NCI-H345 (cell line): ENCODE results near the gene ZSCAN22.
A peak's percentile ranks its signal among the peaks of the same experiment; 100 is the strongest.
"Not testable (repeated sequence)": the region's sequence is repeated elsewhere in the genome, so short reads cannot be mapped to it uniquely, and the experiment has no call there.

Source experiments
- DNase-seq: peaks from one replicate; lab custom pipeline; 2025; lab: John Stamatoyannopoulos, UW

The ZSCAN22 gene

DNA sequence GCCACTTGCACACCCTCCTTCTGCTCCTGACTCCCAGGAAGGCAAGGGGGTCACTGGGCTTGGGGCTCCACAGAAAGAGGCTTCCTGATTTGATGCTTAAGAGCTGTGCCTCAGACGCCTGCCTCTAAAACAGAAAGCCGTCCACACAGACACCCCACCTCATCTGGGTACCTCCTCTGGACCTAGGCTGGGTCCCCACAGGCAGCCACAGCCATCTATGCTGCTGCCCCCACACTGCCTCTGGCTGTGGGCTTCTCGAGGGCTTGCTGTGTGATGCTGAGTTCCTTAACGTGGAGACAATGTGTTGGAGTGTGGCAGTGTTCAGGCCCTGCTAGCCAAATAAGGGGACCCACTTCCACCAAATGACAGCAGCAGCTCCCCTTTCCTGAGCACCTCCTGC is 8.5 kb upstream of the ZSCAN22 start:
- DNase-seq = no peak

DNA sequence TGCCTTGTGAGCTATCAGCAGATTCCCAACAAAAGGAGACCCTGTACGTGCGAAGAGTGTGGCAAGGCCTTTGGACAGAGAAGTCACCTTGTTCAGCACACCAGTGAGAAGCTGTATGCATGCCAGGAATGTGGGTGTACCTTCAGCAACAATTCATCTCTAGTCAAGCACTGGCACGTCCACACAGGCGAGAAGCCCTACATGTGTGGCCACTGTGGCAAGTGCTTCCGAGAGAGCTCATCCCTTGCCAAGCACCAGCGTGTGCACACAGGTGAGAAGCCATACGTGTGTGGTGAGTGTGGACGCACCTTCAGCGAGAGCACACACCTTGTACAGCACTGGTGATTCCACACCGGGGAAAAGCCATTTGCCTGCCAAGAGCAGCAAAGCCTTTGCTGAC is 7.6 kb upstream of the ZSCAN22 start:
- DNase-seq = no peak

DNA sequence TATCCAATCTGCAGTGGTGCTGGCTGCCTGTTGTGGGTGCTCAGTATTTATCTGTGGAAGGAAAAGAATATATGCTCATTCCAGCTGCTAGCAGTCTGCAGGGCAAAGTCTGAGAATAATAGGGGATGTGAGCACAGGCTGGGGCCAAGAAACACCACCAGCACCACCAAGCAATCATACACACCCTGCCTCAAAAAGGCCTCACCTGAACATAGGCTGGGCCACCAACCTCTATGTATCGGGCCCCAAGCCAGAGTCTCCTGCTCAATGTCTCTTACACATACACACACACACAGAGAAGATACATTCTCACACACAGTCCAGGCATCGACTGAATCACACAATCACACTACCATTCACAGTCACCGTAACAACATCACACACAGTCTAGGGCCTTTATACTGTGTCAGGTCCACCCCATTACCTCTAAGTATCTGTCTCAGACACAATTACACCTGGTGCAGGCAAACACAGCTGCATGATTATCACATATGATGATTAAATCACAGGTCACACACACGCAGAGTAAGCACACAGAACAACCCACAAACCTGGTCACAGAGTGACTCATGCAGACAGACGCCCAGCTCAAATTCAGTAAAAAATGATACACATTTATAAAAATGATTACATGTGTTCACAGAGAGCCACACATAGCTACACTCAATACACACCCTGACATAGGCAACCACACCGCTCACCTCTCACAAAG is 1.3 kb upstream of the ZSCAN22 start:
- no peak for DNase-seq

DNA sequence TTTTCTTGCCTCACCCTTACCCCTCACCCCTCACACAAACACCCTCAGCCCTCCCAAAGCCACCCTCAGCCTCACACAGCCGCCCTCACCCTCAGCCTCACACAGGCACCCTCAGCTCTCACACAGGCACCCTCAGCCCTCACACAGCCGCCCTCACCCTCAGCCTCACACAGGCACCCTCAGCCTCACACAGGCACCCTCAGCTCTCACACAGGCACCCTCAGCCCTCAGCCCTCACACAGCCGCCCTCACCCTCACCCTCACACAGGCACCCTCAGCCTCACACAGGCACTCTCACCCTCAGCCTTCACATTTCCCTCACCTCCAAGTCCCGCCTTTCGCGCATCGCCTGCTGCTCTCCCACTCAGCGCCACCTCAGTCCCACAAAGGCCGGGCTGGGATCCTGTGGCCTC is 287 bp upstream of the ZSCAN22 start:
- no peak for DNase-seq

DNA sequence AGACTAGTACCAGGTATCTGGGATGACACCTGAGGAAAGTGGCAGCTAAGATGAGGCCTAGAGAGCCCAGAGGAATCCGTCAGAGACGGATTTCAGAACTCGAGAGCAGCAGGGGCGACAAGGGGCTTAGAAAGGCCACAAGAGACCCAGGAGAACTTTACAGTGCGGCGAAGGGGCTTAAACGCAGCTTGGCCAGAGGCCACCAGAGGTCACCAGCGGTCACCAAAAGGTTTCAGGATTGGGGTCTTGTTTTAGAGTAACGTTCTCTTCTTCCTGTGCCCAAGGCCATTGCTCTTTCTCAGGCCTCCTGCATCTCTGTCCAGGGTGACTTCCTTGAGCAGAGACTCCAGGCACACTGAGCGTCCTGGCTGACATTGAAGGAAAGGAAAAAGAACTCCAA is 2.2 kb downstream of the ZSCAN22 start:
- no peak for DNase-seq

DNA sequence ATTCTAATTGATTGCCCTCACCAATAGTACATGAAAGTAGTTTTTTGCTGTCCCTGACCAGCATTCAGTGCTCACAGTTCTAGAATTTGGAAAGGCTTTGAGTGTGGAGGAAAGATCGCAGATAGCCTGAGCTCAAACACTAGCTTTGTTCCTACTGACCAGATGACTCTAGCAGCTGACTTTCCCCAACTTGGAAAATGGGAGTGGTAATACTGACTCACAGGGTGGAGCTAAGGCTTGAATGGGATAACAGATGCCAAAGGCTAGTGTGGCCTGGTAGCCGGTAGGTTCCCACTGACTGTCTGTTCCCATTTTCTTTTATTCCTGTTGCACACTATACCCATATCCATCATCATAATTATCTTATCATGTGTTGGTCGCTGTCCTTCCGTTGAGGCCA is 3.7 kb downstream of the ZSCAN22 start:
- DNase-seq = no peak

DNA sequence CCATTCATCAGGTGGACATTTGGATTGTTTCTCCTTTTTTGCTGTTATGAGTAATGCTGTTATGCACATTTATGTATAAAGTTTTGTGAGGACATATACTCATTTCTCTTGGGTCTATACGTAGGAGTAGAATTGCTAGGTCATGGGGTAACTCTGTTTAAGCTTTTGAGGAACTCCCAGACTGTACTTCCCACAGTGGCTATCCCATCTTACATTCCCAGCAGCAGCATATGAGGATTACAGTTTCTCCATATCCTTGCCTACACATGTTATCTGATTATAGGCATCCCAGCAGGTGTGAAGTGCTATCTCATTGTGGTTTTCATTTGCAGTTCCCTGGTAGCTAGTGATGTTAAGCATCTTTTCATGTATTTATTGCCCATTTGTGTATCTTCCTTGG is 5.9 kb downstream of the ZSCAN22 start:
- DNase-seq = no peak

DNA sequence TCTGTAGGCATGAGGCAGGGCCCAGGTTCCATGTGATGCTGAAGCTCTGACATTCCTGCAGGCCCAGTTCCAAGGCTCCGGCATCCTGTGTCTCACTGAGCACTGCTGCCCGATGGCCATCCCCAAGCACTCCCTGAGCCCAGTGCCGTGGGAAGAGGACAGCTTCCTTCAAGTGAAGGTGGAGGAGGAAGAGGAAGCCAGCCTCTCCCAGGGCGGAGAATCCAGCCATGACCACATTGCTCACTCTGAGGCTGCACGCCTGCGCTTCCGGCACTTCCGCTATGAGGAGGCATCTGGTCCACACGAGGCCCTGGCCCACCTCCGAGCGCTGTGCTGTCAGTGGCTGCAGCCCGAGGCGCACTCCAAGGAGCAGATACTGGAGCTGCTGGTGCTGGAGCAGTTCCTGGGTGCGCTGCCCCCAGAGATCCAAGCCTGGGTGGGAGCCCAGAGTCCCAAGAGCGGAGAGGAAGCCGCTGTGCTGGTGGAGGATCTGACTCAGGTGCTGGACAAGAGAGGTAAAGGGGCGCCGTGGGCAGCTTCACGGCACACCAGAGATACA is 8.0 kb downstream of the ZSCAN22 start:
- no peak for DNase-seq

DNA sequence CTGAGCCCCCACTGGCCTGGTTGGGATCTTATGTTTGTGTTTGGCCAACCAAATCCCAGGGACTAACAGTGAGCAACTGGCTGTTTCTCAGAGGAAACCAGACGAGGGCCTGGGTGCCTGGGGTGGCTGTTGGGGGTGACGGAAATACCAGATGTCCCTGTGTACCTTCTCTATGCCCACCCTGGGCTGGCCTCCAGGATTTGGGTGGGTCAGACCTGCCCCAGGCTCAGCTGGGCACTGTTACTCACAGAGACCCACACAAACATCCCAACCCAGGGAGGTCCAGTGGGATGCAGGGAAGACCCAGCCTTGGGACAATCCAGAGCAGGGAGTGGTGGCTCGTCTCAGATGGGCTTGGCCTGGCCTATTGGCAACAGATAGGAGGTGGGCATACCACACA is 8.8 kb downstream of the ZSCAN22 start:
- no peak for DNase-seq

DNA sequence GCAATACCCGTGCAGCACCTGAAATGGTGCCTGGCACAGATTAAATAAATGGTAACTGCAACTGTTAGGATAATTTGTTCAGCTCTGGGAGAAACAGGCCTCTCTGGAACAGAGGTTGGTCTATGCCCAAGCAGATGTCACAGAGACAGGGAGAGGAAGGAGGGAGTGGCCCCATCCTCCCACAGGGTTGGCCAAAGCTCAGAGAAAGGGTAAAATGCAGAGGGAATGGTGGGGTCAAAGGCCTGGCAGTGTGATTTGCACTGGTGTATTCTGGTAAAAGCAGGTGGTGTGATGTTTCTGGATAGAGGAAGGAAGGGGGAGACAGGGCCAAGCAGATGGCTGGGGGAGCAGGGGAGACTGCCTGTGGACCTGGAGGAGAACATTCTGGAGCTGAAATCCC is 9.4 kb downstream of the ZSCAN22 start:
- DNase-seq = no peak

DNA sequence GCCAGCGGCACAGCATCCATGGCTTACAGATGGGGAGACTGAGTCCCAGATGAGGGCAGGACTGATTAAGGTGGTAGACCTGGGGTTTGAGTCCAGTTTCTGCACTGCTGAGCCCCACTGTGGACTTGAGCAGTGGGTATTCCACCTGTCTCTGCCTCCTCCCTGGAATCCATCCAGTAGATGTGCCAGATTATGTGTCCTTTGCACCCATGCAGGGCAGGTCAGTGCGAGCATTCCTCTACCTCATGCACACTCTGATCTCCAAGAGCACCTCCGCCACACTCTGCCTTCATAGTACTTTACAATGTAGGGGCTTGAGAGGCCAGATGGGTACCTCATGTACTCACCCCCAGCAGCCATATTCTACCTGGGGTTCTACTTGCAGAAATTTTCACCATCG is 10.0 kb downstream of the ZSCAN22 start:
- no peak for DNase-seq

DNA sequence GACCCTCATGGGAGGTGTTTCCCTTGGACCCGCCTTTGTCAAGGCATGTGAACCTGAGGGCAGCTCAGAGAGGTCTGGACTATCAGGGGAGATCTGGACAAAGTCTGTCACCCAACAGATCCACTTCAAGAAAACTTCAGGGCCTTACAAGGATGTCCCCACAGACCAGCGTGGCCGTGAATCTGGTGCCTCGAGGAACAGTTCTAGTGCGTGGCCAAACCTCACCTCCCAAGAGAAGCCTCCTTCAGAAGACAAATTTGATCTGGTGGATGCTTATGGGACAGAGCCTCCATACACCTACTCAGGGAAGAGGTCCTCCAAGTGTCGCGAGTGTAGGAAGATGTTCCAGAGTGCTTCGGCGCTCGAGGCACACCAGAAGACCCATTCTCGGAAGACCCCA is 11.5 kb downstream of the ZSCAN22 start:
- no peak for DNase-seq

DNA sequence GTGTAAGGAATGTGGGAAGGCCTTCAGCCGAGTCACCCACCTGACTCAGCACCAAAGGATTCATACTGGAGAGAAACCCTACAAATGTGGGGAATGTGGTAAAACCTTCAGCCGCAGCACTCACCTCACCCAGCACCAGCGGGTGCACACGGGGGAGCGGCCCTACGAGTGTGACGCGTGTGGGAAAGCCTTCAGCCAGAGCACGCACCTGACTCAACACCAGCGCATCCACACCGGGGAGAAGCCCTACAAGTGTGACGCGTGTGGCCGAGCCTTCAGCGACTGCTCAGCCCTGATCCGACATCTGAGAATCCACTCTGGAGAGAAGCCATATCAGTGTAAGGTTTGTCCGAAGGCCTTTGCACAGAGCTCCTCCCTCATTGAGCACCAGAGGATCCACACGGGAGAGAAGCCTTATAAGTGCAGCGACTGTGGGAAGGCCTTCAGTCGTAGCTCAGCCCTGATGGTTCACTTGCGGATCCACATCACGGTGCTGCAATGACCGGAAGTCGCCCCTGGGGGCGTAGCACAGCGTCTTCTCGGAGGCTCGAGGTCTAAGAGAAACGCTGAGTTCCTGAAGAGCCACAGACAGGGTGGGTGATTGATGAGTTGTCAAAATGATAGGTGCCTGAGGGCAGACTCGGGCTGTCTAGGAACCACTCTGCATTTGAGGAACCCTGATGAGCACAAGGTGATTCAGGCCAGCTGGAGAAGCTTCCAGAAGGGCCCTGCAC is 12.2 kb downstream of the ZSCAN22 start:
- no peak for DNase-seq

DNA sequence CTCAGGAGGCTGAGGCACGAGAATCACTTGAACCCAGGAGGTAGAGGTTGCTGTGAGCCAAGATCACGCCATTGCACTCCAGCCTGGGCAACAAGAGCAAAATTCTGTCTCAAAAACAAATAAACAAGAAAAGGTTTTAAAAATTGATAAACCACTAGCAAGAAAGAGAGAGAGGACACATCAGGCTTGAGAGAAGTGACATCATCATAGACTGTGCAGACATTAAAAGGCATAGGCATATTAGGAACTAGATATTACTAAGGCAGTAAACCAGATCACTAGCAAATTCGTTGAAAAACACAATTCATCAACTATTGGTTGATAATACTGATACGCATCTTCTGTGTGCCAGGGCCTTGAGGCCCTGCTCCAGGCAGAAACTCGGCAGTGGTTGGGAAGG is 18.8 kb downstream of the ZSCAN22 start:
- DNase-seq = no peak

DNA sequence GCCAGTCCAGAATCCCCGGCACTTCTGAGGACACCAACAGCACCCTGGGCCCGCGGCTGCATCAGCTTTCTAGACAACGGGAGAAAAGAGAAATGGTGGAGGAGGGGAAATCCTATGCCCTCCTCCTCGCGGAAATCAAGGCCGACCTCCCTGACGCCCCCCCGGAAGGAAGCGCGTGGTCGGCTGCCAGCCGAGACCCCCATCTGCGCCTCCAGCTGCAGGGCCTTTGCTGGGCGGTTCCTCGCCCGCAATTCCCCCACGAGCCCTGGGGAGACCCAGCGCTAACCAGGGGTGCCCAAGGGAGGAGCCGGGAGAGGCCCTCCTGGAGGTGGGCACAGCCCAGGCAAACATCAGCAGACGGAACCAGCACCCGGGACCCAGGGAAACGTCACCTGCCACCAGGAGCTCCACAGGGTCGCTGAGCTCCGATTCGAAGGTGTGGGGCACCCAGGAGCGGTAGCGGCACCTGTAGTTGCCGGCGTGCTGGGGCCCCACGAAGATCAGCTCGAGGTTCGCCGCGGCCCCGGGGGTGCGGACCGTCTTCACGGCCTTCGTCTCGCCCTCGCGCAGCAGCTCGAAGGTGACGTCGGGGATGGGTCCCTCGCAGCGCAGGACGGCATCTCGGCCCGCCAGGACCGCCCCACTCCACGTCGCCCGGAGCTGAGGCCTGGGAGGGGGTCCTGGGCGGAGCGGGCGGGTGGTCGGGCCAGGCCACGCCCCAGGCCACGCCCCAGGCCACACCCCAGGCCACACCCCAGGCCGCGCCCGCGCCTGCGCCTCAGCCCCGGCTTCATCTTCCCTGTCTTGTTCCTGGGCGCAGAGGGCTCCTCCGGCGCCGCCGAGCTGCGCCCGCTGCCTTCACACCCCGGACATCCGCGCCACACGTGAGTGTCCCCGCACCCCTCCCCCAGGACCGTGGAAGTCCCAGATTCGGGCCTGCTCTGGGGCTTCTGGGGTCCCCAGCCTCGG is 20.5 kb downstream of the ZSCAN22 start:
- DNase-seq = peak; percentile 72

DNA sequence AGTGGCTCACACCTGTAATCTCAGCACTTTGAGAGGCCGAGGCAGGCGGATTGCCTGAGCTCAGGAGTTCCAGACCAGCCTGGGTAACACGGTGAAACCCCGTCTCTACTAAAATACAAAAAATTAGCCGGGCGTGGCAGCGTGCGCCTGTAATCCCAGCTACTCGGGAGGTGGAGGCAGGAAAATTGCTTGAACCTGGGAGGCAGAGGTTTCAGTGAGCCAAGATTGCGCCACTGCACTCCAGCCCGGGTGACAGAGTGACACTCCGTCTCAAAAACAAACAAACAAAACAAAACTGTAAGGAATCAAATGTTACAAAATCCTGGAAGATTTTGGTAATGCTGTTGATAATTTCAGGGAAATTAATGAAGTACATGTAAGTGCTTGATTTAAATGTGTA is 21.3 kb downstream of the ZSCAN22 start:
- not testable (repeated sequence) for DNase-seq

DNA sequence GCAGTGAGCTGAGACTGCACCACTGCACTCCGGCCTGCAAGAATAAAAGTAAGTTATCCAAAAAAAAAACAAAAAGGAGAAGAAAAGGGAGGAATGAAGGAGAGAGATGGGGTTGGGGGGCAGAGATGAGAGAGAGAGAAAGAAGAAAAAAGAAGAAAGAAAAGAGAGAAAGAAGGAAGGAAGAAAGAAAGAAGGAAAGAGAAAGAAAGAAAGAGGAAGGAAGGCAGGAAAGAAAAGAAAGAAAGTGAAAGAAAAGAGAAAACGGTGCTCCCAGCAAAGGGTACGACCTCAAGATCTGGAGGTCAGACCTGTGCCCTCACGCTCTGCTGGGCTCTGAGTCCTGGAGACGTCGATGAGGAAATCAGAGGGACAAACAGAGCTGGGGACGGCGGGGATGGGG is 22.8 kb downstream of the ZSCAN22 start:
- DNase-seq = no peak

DNA sequence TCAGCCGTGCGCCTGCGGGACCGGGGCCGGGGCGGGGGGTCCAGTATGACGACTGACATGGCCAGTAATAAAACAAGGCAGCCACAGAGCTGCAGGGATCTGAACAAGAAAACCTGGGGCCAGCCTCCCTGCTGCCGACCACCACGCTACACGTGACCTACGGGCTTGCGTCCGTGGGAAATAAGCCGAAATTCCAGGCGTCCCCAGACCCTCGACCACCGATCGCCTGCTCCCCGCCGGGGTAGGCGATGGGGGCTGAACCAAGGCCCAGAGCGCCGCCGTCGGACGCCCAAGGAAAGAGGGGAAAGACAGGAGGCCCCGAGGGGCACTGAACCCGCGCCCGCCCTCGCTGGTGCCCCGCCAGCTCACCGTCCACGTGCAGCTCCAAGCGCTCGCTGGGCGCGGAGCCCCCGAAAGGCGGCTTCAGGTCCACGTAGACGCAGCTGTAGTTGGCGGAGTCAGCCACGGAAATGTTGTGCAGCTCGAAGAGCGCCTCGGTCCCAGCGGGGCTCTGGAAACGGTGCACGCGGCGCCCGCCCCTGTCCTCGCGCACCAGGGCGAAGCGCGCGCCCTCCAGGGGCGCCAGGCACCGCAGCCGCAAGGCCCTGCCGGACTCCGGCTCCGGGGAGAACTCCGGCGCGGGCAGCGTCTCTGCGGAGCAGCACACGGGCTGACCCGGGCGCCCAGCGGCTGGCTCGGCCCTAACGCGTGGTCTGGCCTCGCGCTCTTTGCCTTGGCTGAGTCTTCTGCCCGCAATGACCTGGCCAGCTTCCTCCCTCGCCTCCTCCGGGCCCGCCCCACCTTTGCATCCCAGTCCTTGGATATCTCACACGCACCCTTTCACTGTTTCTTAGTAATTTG is 23.4 kb downstream of the ZSCAN22 start:
- no peak for DNase-seq

DNA sequence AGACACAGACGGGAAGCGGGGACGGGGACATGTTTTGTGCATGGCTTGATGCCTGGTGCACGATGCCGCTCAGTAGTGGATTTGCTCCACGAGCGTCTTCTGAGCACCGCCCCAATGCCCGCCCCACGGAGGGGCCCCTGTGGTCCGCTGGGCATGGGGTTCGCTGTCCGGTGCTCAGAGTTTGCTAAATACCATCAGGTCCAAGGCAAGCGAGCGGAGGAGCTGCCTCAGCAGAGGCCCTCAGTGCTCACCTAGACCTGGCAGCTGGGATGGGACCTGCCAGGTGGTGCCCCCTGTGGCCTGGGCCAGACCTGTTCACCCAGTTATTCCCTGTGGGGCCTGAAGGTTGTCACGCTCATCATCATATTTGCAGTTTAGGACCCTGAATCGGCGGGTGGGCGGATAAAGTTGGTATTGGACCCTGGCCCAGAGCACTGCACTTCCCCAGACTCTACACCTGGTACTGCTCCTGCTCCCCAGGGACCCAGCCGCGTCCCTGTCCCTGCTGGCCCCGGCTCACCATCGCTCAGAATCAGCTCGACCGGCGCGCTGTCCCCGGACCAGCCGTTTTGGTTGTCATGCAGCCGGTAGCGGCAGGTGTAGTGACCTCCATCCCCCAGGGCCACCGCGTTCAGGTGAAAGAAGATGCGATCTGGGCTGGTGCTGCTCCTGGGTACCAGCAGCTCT is 24.2 kb downstream of the ZSCAN22 start:
- DNase-seq = no peak

DNA sequence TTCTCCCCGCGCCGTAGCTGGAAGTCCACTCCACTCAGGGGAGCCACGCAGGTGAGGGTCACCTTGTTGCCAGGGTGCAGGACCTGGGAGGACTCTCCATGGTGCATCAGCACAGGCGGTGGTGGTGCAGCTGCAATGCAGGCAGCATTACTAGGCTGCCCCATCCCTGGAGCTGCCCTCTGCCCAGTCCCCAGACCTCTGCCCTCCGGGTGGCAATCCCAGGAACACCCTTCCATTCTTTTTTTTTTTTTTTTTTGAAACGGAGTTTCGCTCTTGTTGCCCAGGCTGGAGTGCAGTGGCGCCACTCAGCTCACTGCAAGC is 24.7 kb downstream of the ZSCAN22 start:
- no peak for DNase-seq
